ENCODE data around the gene C10orf143.

Gene C10orf143

DNA sequence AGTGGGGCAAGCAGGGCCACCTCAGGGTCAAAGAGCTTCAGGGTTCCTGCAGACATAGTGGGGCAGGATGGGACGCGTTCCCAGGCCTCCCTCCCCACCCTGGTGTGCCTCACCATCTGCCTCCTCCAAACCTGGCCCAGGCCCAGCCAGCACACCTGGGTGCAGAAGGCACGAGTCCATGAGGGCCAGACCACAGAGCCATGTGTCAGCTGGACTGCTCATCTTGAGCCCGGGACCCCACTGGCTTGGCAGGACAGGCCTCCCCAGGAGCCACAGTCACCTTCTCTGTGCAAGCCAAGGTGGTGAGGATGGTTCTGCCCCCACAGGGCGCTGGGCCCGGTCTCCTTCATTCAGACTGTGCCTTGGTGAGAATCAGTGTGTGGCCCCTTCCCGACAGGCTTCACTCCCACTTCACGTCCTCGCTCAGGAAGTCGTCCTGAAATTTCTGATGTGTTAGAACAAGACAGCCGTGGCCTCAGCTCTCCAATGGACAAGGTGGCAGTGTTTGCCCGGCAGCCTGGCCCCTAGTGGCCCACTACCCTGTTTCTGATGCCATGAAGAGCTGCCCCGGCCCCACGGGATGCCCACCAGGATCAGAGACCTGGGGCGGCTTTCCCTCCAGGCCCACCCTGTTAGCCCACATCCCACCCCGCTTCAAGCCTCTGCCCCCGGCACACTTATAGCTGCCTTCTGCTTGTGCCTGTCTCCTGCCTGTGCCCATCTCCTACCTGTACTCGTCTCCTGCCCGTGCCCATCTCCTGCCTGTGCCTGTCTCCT is 87.0 kb downstream of the C10orf143 start:
- no peaks in the 10 kb centered on the region for H3K36me3 ChIP-seq (ENCODE audit: control insufficient read depth, insufficient read depth, low read length)
- H3K4me3 ChIP-seq (replicated peaks; ENCODE audit: low read depth, low read length), result no peak overlapping the region
- DNase-seq (ENCODE audit: extremely low read depth, insufficient read length), result no peak
- TF ChIP-seq, protein P1, sequence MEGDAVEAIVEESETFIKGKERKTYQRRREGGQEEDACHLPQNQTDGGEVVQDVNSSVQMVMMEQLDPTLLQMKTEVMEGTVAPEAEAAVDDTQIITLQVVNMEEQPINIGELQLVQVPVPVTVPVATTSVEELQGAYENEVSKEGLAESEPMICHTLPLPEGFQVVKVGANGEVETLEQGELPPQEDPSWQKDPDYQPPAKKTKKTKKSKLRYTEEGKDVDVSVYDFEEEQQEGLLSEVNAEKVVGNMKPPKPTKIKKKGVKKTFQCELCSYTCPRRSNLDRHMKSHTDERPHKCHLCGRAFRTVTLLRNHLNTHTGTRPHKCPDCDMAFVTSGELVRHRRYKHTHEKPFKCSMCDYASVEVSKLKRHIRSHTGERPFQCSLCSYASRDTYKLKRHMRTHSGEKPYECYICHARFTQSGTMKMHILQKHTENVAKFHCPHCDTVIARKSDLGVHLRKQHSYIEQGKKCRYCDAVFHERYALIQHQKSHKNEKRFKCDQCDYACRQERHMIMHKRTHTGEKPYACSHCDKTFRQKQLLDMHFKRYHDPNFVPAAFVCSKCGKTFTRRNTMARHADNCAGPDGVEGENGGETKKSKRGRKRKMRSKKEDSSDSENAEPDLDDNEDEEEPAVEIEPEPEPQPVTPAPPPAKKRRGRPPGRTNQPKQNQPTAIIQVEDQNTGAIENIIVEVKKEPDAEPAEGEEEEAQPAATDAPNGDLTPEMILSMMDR (IDR thresholded peaks at IDR 0.05; ENCODE audit: insufficient read depth, low read length, poor library complexity, severe bottlenecking), result no peak
- no peaks in the 10 kb centered on the region; the same call in 1 of the 2 replicates for H3K27me3 ChIP-seq (replicated peaks; ENCODE audit: control insufficient read depth, insufficient read depth, low read length)

DNA sequence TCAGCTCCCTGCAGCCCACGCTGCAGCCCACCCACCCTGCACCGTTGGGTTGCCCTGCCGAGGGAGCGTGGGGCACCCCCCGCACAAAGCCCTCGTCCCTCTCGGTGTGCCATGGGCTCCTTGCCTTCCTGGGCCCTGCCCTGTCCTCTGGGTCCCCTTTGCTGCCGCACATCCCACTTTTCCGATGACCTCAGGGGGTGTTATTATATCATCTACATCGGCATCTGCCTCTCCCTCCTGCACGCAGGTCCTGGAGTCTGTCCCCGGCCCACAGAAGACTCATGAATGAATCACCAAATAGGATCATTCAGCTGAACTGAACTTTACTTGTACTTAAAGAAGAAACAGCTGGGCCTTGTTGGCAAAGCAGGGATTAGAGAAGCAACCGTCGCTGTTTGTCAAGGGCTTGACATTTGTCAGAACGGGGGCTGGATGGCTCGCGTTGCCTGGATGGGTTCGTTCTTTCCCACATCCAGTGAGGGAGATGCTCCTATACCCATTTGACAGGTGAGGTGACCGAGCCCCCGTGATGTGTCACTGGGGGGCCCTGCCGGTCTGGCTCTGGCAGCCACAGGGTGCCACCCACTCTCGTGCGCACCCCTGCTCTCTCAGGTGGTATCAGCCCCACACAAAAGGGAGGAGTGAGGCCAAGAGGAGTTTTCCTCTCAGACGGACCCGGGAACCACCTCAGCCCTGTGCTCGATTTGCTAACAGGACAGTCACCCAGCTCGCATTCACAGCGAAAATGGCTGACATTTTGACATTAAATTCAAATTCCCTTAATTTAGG is 87.9 kb downstream of the C10orf143 start:
- DNase-seq (ENCODE audit: extremely low read depth, insufficient read length), result no peak
- Histone ChIP-seq H3K27me3 (replicated peaks; ENCODE audit: control insufficient read depth, insufficient read depth, low read length) (no peaks in the 10 kb centered on the region; the same call in 1 of the 2 replicates), H3K36me3 (ENCODE audit: control insufficient read depth, insufficient read depth, low read length) (no peaks in the 10 kb centered on the region), H3K4me3 (replicated peaks; ENCODE audit: low read depth, low read length) (no peak overlapping the region)
- TF ChIP-seq, protein P1 (IDR thresholded peaks at IDR 0.05; ENCODE audit: insufficient read depth, low read length, poor library complexity, severe bottlenecking), result no peak

GRCh38 chr10:130022086-130022485 is 88.5 kb downstream of the C10orf143 start:
- TF ChIP-seq, protein P1 (IDR thresholded peaks at IDR 0.05; ENCODE audit: insufficient read depth, low read length, poor library complexity, severe bottlenecking), result no peak
- H3K4me3 ChIP-seq (replicated peaks; ENCODE audit: low read depth, low read length), result no peak overlapping the region
- no peaks in the 10 kb centered on the region for H3K36me3 ChIP-seq (ENCODE audit: control insufficient read depth, insufficient read depth, low read length)
- H3K27me3 ChIP-seq (replicated peaks; ENCODE audit: control insufficient read depth, insufficient read depth, low read length), result no peaks in the 10 kb centered on the region; the same call in 1 of the 2 replicates
- no peak for DNase-seq (ENCODE audit: extremely low read depth, insufficient read length)

GRCh38 chr10:130021383-130021950 is 89.2 kb downstream of the C10orf143 start:
- DNase-seq (ENCODE audit: extremely low read depth, insufficient read length), result no peak
- TF ChIP-seq, protein P1 (IDR thresholded peaks at IDR 0.05; ENCODE audit: insufficient read depth, low read length, poor library complexity, severe bottlenecking), result no peak
- H3K36me3 ChIP-seq (ENCODE audit: control insufficient read depth, insufficient read depth, low read length), result no peaks in the 10 kb centered on the region
- no peaks in the 10 kb centered on the region; the same call in 1 of the 2 replicates for H3K27me3 ChIP-seq (replicated peaks; ENCODE audit: control insufficient read depth, insufficient read depth, low read length)
- H3K4me3 ChIP-seq (replicated peaks; ENCODE audit: low read depth, low read length), result no peak overlapping the region

DNA sequence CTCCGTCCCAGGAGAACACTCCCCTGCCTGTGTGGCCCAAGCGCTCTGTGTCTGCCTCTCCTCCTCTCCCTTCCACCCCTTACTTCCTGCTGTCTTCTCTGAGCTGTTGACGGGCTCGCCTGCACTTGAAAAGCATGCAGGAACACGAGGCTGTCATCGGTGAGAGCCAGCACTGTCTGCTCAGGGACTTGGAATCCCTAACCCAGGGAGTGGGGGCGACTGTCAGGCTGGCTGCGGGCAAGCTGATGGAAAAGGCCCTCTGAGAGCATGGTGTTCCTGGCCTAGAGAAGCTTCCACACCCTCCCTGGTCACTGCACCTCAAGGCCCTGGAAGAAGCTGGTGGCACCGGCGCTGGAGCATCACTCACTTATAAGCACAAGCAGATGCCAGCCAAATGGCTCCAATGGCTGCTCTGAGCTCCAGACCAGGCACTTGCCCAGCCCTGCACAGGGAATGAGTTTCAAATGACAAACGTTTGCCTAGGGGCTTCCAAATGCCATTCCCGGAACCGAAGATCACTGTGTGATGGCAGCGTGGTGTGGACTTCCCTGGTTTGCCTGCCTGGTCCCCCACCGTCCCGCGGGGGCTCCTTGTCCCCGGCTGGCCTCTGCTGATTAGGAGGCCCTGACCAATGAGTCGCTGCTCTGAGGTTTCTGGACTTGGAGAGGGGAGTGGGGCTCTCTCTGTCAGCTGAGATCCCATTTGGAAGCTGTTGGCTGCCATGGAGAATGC is 89.8 kb downstream of the C10orf143 start:
- Histone ChIP-seq H3K4me3 (replicated peaks; ENCODE audit: low read depth, low read length) (no peak overlapping the region), H3K36me3 (ENCODE audit: control insufficient read depth, insufficient read depth, low read length) (no peaks in the 10 kb centered on the region), H3K27me3 (replicated peaks; ENCODE audit: control insufficient read depth, insufficient read depth, low read length) (no peaks in the 10 kb centered on the region; the same call in 1 of the 2 replicates)
- TF ChIP-seq, protein P1 (IDR thresholded peaks at IDR 0.05; ENCODE audit: insufficient read depth, low read length, poor library complexity, severe bottlenecking), result no peak
- DNase-seq (ENCODE audit: extremely low read depth, insufficient read length), result no peak

Data from GM06990 (cell line).